KMS-11 (cell line): ENCODE results near the gene ZFP36L2.

Experiments
- H2AFZ ChIP-seq: fragments of 200-600 bp; sonication (generic); 2 replicates; pipeline ENCODE4 v1.6.1; 2016; ENCODE audit warnings: antibody characterized with exemption, mixed run types, low read depth
- H3K27ac ChIP-seq: fragments of 200-600 bp; sonication (generic); 2 replicates; pipeline ENCODE4 v1.6.1; 2016; ENCODE audit warnings: mild to moderate bottlenecking, mixed run types
- H3K27me3 ChIP-seq: fragments of 200-600 bp; sonication (generic); 2 replicates; pipeline ENCODE4 v1.6.1; 2017; ENCODE audit warnings: mild to moderate bottlenecking, low read depth, mixed run types, moderate library complexity; ENCODE audit not compliant: insufficient read depth
- H3K36me3 ChIP-seq: fragments of 200-600 bp; sonication (generic); 2 replicates; pipeline ENCODE4 v1.6.1; 2017; ENCODE audit warnings: mild to moderate bottlenecking, mixed run types; ENCODE audit not compliant: insufficient read depth
- H3K4me1 ChIP-seq: fragments of 200-600 bp; sonication (generic); 2 replicates; pipeline ENCODE4 v1.6.1; 2016; ENCODE audit warnings: mild to moderate bottlenecking, low read depth, mixed run types; ENCODE audit not compliant: poor library complexity, severe bottlenecking
- H3K4me2 ChIP-seq: fragments of 200-600 bp; sonication (generic); 2 replicates; pipeline ENCODE4 v1.7.0; 2016; ENCODE audit warnings: mild to moderate bottlenecking, mixed run types
- H3K4me3 ChIP-seq: fragments of 200-600 bp; sonication (generic); IDR thresholded peaks from 2 replicates; pipeline ENCODE4 v1.6.1; 2017; ENCODE audit warnings: low read depth, low read length, mixed read lengths; ENCODE audit not compliant: insufficient read depth
- H3K79me2 ChIP-seq: fragments of 200-600 bp; sonication (generic); 2 replicates; pipeline ENCODE4 v1.6.1; 2016; ENCODE audit warnings: low read depth, mixed run types; ENCODE audit not compliant: insufficient read depth
- H3K9ac ChIP-seq: fragments of 200-600 bp; sonication (generic); 2 replicates; pipeline ENCODE4 v1.6.1; 2016; ENCODE audit warnings: mild to moderate bottlenecking, mixed run types
- H4K20me1 ChIP-seq: fragments of 200-600 bp; sonication (generic); 2 replicates; pipeline ENCODE4 v1.6.1; 2016; ENCODE audit warnings: mild to moderate bottlenecking, mixed run types; ENCODE audit not compliant: insufficient read depth
- CTCF ChIP-seq: fragments of 200-600 bp; sonication (generic); conservative IDR thresholded peaks from 2 replicates; pipeline ENCODE4 v1.6.1; 2017; ENCODE audit warnings: low read depth, mild to moderate bottlenecking, antibody characterized with exemption, low read length, moderate library complexity, mixed read lengths

ZFP36L2 gene

GRCh38 chr2:43219383-43220228 is 6.8 kb downstream of the ZFP36L2 start:
- H3K27ac ChIP-seq: peak overlapping the region; percentile 89
- H3K79me2 ChIP-seq: peaks cover 38% of the 10 kb centered on the region
- peaks cover 9% of the 10 kb centered on the region; the same call in 1 of the 2 replicates for H4K20me1 ChIP-seq
- no peaks in the 10 kb centered on the region for H3K27me3 ChIP-seq
- peaks cover 64% of the 10 kb centered on the region for H3K4me1 ChIP-seq
- peak overlapping the region; percentile 93 for H3K4me3 ChIP-seq
- H3K36me3 ChIP-seq: peaks cover 23% of the 10 kb centered on the region
- no peak for TF ChIP-seq CTCF
- peak overlapping the region; percentile 73 for H3K9ac ChIP-seq
- peak overlapping the region; percentile 89 for H3K4me2 ChIP-seq
- peak overlapping the region; percentile 55 for H2AFZ ChIP-seq

GRCh38 chr2:43218702-43219382 is 7.6 kb downstream of the ZFP36L2 start:
- peak overlapping the region; percentile 89 for H3K27ac ChIP-seq
- no peak for TF ChIP-seq CTCF
- no peaks in the 10 kb centered on the region for H3K27me3 ChIP-seq
- H3K4me1 ChIP-seq: peaks cover 60% of the 10 kb centered on the region
- H3K79me2 ChIP-seq: peaks cover 34% of the 10 kb centered on the region
- H3K9ac ChIP-seq: peak overlapping the region; percentile 73
- H2AFZ ChIP-seq: peak overlapping the region; percentile 55
- H3K36me3 ChIP-seq: peaks cover 19% of the 10 kb centered on the region
- H3K4me3 ChIP-seq: no peak overlapping the region
- peak overlapping the region; percentile 89 for H3K4me2 ChIP-seq
- H4K20me1 ChIP-seq: peaks cover 9% of the 10 kb centered on the region; the same call in 1 of the 2 replicates

- Histone ChIP-seq H2AFZ (peak overlapping the region; percentile 41; the same call in 1 of the 2 replicates), H3K36me3 (peaks cover 13% of the 10 kb centered on the region), H3K4me2 (peak overlapping the region; percentile 89), H3K79me2 (peaks cover 27% of the 10 kb centered on the region; the same call in 1 of the 2 replicates), H3K9ac (peak overlapping the region; percentile 73), H3K27ac (peak overlapping the region; percentile 89), H3K4me1 (peaks cover 54% of the 10 kb centered on the region), H4K20me1 (peaks cover 4% of the 10 kb centered on the region; the same call in 1 of the 2 replicates), H3K4me3 (no peak overlapping the region), H3K27me3 (no peaks in the 10 kb centered on the region)
- TF ChIP-seq CTCF: no peak
Measured at GRCh38 chr2:43218155-43218701, 8.2 kb downstream of the ZFP36L2 start.
